Liver (tissue), 9 donors: ENCODE results near the gene SLC2A8. TPM values are rescaled to one million over a fixed set of nuclear protein-coding genes. Genes with fewer than 3 reads are reported as not detected.

Experiments used
- DNase-seq: peaks from one replicate; pipeline ENCODE4 v3.0.0-alpha.2; 2017; ENCODE audit warnings: low spot score
- H3K27ac ChIP-seq, 2 donors: one replicate each; pipeline ENCODE4 v1.7.0; 2013; ENCODE audit warnings: inconsistent platforms in 2 of 2, low read length in 2 of 2, control low read depth in 1 of 2, low read depth in 1 of 2, mild to moderate bottlenecking in 1 of 2
- H3K27me3 ChIP-seq, 4 donors: one replicate each; pipeline versions ENCODE4 v1.6.1 to v1.7.0; 2013; ENCODE audit warnings: low read length in 3 of 4, inconsistent platforms in 1 of 4, mild to moderate bottlenecking in 1 of 4, moderate library complexity in 1 of 4; ENCODE audit not compliant: control insufficient read depth in 4 of 4, insufficient read depth in 4 of 4
- H3K36me3 ChIP-seq, 4 donors: one replicate each; pipeline versions ENCODE4 v1.6.1 to v1.7.0; 2013; ENCODE audit warnings: low read length in 3 of 4, mild to moderate bottlenecking in 3 of 4, low read depth in 1 of 4, moderate library complexity in 1 of 4; ENCODE audit not compliant: control insufficient read depth in 4 of 4, insufficient read depth in 3 of 4
- H3K4me1 ChIP-seq, 4 donors: one replicate each; pipeline versions ENCODE4 v1.6.1 to v1.7.0; 2013; ENCODE audit warnings: low read length in 3 of 4, mild to moderate bottlenecking in 3 of 4, moderate library complexity in 1 of 4; ENCODE audit not compliant: control insufficient read depth in 4 of 4, insufficient read depth in 4 of 4
- H3K4me3 ChIP-seq, 3 donors: one replicate each; pipeline versions ENCODE4 v1.6.1 to v1.7.0; 2013; ENCODE audit warnings: low read length in 3 of 3, control low read depth in 1 of 3, low read depth in 1 of 3, mild to moderate bottlenecking in 1 of 3
- H3K9ac ChIP-seq, 2 donors: one replicate each; pipeline ENCODE4 v1.7.0; 2013; ENCODE audit warnings: low read length in 2 of 2, mild to moderate bottlenecking in 2 of 2, moderate library complexity in 2 of 2, control low read depth in 1 of 2, low read depth in 1 of 2
- H3K9me3 ChIP-seq, 4 donors: one replicate each; pipeline versions ENCODE4 v1.6.1 to v1.7.0; 2013; ENCODE audit warnings: low read length in 3 of 4; ENCODE audit not compliant: control insufficient read depth in 4 of 4
- ATF3 ChIP-seq: IDR thresholded peaks from 2 replicates; pipeline ENCODE4 v1.6.1; 2016; ENCODE audit warnings: antibody characterized with exemption
- CTCF ChIP-seq: fragments of 150-350 bp; IDR thresholded peaks from 2 replicates; pipeline ENCODE4 v1.5.1; 2017; ENCODE audit warnings: improper control_type of control experiment, low read depth, low read length; ENCODE audit not compliant: missing input control
- EGR1 ChIP-seq, 2 donors: IDR thresholded peaks; 2 replicates each; pipeline ENCODE4 v1.6.1; 2016 to 2018; ENCODE audit warnings: antibody characterized with exemption in 2 of 2, low read depth in 2 of 2
- FOXA1 ChIP-seq: IDR thresholded peaks from 2 replicates; pipeline ENCODE4 v1.6.1; 2016; ENCODE audit warnings: antibody characterized with exemption
- GABPA ChIP-seq, 2 donors: IDR thresholded peaks in 1 of 2; conservative IDR thresholded peaks in 1 of 2; 2 replicates each; pipeline ENCODE4 v1.6.1; 2016; ENCODE audit warnings: antibody characterized with exemption in 2 of 2, mild to moderate bottlenecking in 1 of 2, moderate library complexity in 1 of 2
- HNF4A ChIP-seq, 2 donors: conservative IDR thresholded peaks; 2 replicates each; pipeline ENCODE4 v1.6.1; 2016; ENCODE audit warnings: antibody characterized with exemption in 2 of 2, mild to moderate bottlenecking in 2 of 2
- HNF4G ChIP-seq: IDR thresholded peaks from 2 replicates; pipeline ENCODE4 v1.6.1; 2016; ENCODE audit warnings: antibody characterized with exemption
- JUND ChIP-seq, 2 donors: IDR thresholded peaks; 2 replicates each; pipeline ENCODE4 v1.6.1; 2016; ENCODE audit warnings: antibody characterized with exemption in 2 of 2
- MAX ChIP-seq: IDR thresholded peaks from 2 replicates; pipeline ENCODE4 v1.6.1; 2016; ENCODE audit warnings: antibody characterized with exemption
- NR2F2 ChIP-seq: IDR thresholded peaks from 2 replicates; pipeline ENCODE4 v1.6.1; 2016; ENCODE audit warnings: antibody characterized with exemption
- RAD21 ChIP-seq, 2 donors: IDR thresholded peaks; 2 replicates each; pipeline ENCODE4 v1.6.1; 2016; ENCODE audit warnings: antibody characterized with exemption in 2 of 2, mild to moderate bottlenecking in 2 of 2
- REST ChIP-seq: IDR thresholded peaks from 2 replicates; pipeline ENCODE4 v1.6.1; 2016; ENCODE audit warnings: antibody characterized with exemption, mild to moderate bottlenecking
- RXRA ChIP-seq, 2 donors: IDR thresholded peaks; 2 replicates each; pipeline ENCODE4 v1.6.1; 2017 to 2018; ENCODE audit warnings: antibody characterized with exemption in 2 of 2, mild to moderate bottlenecking in 1 of 2
- SP1 ChIP-seq: IDR thresholded peaks from 2 replicates; pipeline ENCODE4 v1.6.1; 2018; ENCODE audit warnings: antibody characterized with exemption, mild to moderate bottlenecking
- TAF1 ChIP-seq: conservative IDR thresholded peaks from 2 replicates; pipeline ENCODE4 v1.6.1; 2016; ENCODE audit warnings: antibody characterized with exemption, mild to moderate bottlenecking
- YY1 ChIP-seq: IDR thresholded peaks from 2 replicates; pipeline ENCODE4 v1.6.1; 2016; ENCODE audit warnings: antibody characterized with exemption, mild to moderate bottlenecking
- ZBTB33 ChIP-seq: IDR thresholded peaks from 2 replicates; pipeline ENCODE4 v1.6.1; 2016; ENCODE audit warnings: antibody characterized with exemption
- WGBS: extraction: QIAGEN DNeasy Blood & Tissue Kit; methylation state at CpG from one replicate; pipeline ENCODE4 v1.1.7; 2013; 5-methylcytosine and 5-hydroxymethylcytosine counted together
- polyA plus RNA-seq, 2 donors: library from polyadenylated mRNA; stranded (reverse) in 1 of 2; unstranded in 1 of 2; fragments of 200-250 nt in 1 of 2; fragments of >200 nt in 1 of 2; fragmentation: Nextera tagmentation in 1 of 2; extraction: Ambion mirVana in 1 of 2; gene quantifications; one replicate each; pipeline versions ENCODE4 v1.2.1 to v1.2.3, GENCODE V29; 2013 to 2015
- total RNA-seq, 2 donors: library from RNA; depleted of rRNA; stranded (reverse); fragments of >200 nt; gene quantifications; one replicate each; pipeline ENCODE4 v1.2.3, GENCODE V29; 2014
- donor health status: healthy.
- donor health status: healthy.
- donor health status: healthy.
- donor health status: healthy.
- donor health status: healthy.

SLC2A8 gene
- total and polyA plus RNA-seq, 4 donors, result 10.9 to 24.5 (median 19.9) TPM

- peaks cover 3 to 14% (median 12%) of the 10 kb centered on the region in 4 donors for H3K4me1 ChIP-seq
- no peaks in the 10 kb centered on the region for H3K27me3 ChIP-seq
- H3K27ac ChIP-seq, result no peak overlapping the region
- DNase-seq, result no peak
- no peak overlapping the region for H3K9ac ChIP-seq
- whole genome bisulfite sequencing, result 94% methylated on average over 17 of the region's 17 CpGs
- H3K9me3 ChIP-seq, result peaks cover 8 to 11% (median 10%) of the 10 kb centered on the region in 4 donors
- peaks cover 20 to 71% (median 60%) of the 10 kb centered on the region in 4 donors for H3K36me3 ChIP-seq
- peak overlapping the region in 1 of 3 donors; percentile 12 for H3K4me3 ChIP-seq
- no peak for TF ChIP-seq RAD21 (IDR thresholded peaks at IDR 0.05)
- no peak for TF ChIP-seq CTCF
- no peak for TF ChIP-seq RXRA (IDR thresholded peaks at IDR 0.05)
- TF ChIP-seq JUND (IDR thresholded peaks at IDR 0.05), result no peak
- TF ChIP-seq YY1, result no peak
- no peak for TF ChIP-seq SP1
- TF ChIP-seq REST, result no peak
These were observed 47.4 kb downstream of the SLC2A8 start for GRCh38 chr9:127444283-127444920.

GRCh38 chr9:127444921-127445850, 48.2 kb downstream of the SLC2A8 start:
- 91% methylated on average over 15 of the region's 15 CpGs for WGBS
- Histone ChIP-seq H3K4me3 (no peak overlapping the region), H3K36me3 (peaks cover 17 to 72% (median 57%) of the 10 kb centered on the region in 4 donors), H3K27me3 (no peaks in the 10 kb centered on the region), H3K4me1 (peaks cover 5 to 22% (median 19%) of the 10 kb centered on the region in 4 donors), H3K9ac (no peak overlapping the region), H3K27ac (peak overlapping the region in 1 of 2 donors; percentile 27), H3K9me3 (peaks cover 8 to 11% (median 10%) of the 10 kb centered on the region in 4 donors)
- TF ChIP-seq HNF4A (conservative IDR thresholded peaks at IDR 0.05) (peak; percentile 21 to 25), HNF4G (no peak), EGR1 (IDR thresholded peaks at IDR 0.05; ENCODE audit: low read depth in 2 of 2) (no peak), JUND (IDR thresholded peaks at IDR 0.05) (no peak), MAX (no peak), ZBTB33 (no peak), FOXA1 (no peak), RXRA (IDR thresholded peaks at IDR 0.05) (peak; percentile 20 to 43), GABPA (IDR thresholded peaks at IDR 0.05 in 1 of 2, conservative IDR thresholded peaks at IDR 0.05 in 1 of 2) (no peak), ATF3 (no peak), SP1 (no peak), TAF1 (no peak), NR2F2 (no peak), YY1 (no peak), RAD21 (IDR thresholded peaks at IDR 0.05) (no peak), CTCF (no peak)
- DNase-seq, result no peak
